T-cell (primary cell): ENCODE results near the gene TOP1. TPM values are rescaled to one million over a fixed set of nuclear protein-coding genes. Genes with fewer than 3 reads are reported as not detected.
A peak's percentile ranks its signal among the peaks of the same experiment; 100 is the strongest.

ENCODE experiments used
- ATAC-seq, 4 experiments: fragments of 200-7000 bp in 3 of 4; fragments of 150-1000 bp in 1 of 4; cut with Tn5 transposase; replicated peaks in 1 of 4; 1 replicate in 3 of 4; 2 replicates in 1 of 4; pipeline ENCODE4 v1.10.0; 2021; ENCODE audit warnings: moderate library complexity in 3 of 4, mild to moderate bottlenecking in 2 of 4, moderate number of reproducible peaks in 1 of 4
- CTCF ChIA-PET, 2 donors: fragments of 300-600 bp; sonication (Branson Sonifier 250); formaldehyde crosslinking; loops; one replicate each; lab custom pipeline; 2022; ENCODE audit warnings: antibody characterized with exemption in 2 of 2; lab: Charles Lee
- POLR2A ChIA-PET, 2 donors: fragments of 300-600 bp; sonication (Branson Sonifier 250); formaldehyde crosslinking; loops; one replicate each; lab custom pipeline; 2022; ENCODE audit warnings: antibody characterized with exemption in 2 of 2; lab: Charles Lee
- DNase-seq, 35 experiments: peaks; one replicate each; pipeline versions ENCODE4 v3.0.0 to v3.0.0-alpha.2; 2013 to 2023
- H3K27ac ChIP-seq: one replicate; pipeline ENCODE4 v1.5.1; 2013; ENCODE audit warnings: low read length
- H3K27me3 ChIP-seq, 2 experiments: replicated peaks in 1 of 2; 1 replicate in 1 of 2; 2 replicates in 1 of 2; pipeline versions ENCODE4 v1.6.1 to v1.7.0; 2013; ENCODE audit warnings: low read length in 1 of 2, mixed read lengths in 1 of 2; ENCODE audit not compliant: control insufficient read depth in 2 of 2, insufficient read depth in 2 of 2; ENCODE audit errors: extremely low read depth in 1 of 2
- H3K36me3 ChIP-seq, 2 donors: 1 replicate in 1 of 2; 2 replicates in 1 of 2; pipeline versions ENCODE4 v1.6.1 to v1.7.0; 2013; ENCODE audit warnings: low read length in 1 of 2; ENCODE audit not compliant: control insufficient read depth in 2 of 2, insufficient read depth in 1 of 2; ENCODE audit errors: extremely low read depth in 1 of 2
- H3K4me1 ChIP-seq, 2 experiments: 1 replicate in 1 of 2; 2 replicates in 1 of 2; pipeline versions ENCODE4 v1.6.1 to v1.7.0; 2013; ENCODE audit warnings: low read length in 2 of 2, mixed read lengths in 1 of 2; ENCODE audit not compliant: insufficient read depth in 2 of 2, control insufficient read depth in 1 of 2; ENCODE audit errors: extremely low read depth in 1 of 2
- H3K4me3 ChIP-seq, 2 donors: 1 replicate in 1 of 2; 2 replicates in 1 of 2; pipeline versions ENCODE4 v1.5.1 to v1.7.0; 2013; ENCODE audit warnings: mild to moderate bottlenecking in 2 of 2, low read length in 1 of 2, moderate library complexity in 1 of 2; ENCODE audit not compliant: control insufficient read depth in 1 of 2; ENCODE audit errors: extremely low read depth in 1 of 2
- H3K9me3 ChIP-seq: 2 replicates; pipeline ENCODE4 v1.7.0; 2013
- H3K27ac Mint-ChIP-seq, 2 donors: one replicate each; pipeline ENCODE4 v1.8.0; 2020 to 2021; ENCODE audit warnings: mild to moderate bottlenecking in 2 of 2, mixed read lengths in 2 of 2
- H3K27me3 Mint-ChIP-seq, 2 donors: one replicate each; pipeline ENCODE4 v1.8.0; 2021 to 2022; ENCODE audit warnings: mixed read lengths in 2 of 2
- H3K36me3 Mint-ChIP-seq: one replicate; pipeline ENCODE4 v1.8.0; 2021; ENCODE audit warnings: mixed read lengths
- H3K4me1 Mint-ChIP-seq, 3 donors: one replicate each; pipeline ENCODE4 v1.8.0; 2020 to 2022; ENCODE audit warnings: mixed read lengths in 3 of 3, mild to moderate bottlenecking in 1 of 3
- H3K4me3 Mint-ChIP-seq, 3 donors: one replicate each; pipeline ENCODE4 v1.8.0; 2020 to 2022; ENCODE audit warnings: mild to moderate bottlenecking in 3 of 3, mixed read lengths in 3 of 3, moderate library complexity in 3 of 3
- H3K9me3 Mint-ChIP-seq, 3 donors: one replicate each; pipeline ENCODE4 v1.8.0; 2020 to 2022; ENCODE audit warnings: mixed read lengths in 3 of 3
- WGBS: methylation state at CpG from one replicate; pipeline ENCODE4 v1.1.5; 2013; ENCODE audit warnings: missing lambda C conversion rate; ENCODE audit not compliant: insufficient coverage; 5-methylcytosine and 5-hydroxymethylcytosine counted together
- total RNA-seq, 35 experiments: library from RNA in 6 of 35; stranded (reverse) in 6 of 35; fragments of 120-200 nt in 1 of 35; gene quantifications; one replicate each; pipeline versions ENCODE4 v1.2.1 to v1.2.4 and lab custom pipeline; 2013 to 2026

The TOP1 gene
- total RNA-seq, 5 donors from 2014 or later (not counting 1 experiment from before 2014, with no cell fraction given), result 30.2 to 41.2 (median 38.1) TPM

- CTCF ChIA-PET, result interaction anchor here (1.0 to 3.7 kb wide), 12 partner anchors 8 to 203 kb away, joined by 3 to 57 read pairs (median 12); partner anchors contain the start of gene LPIN3 (in 1 of the 2)
- peaks cover 46 to 66% of the 10 kb centered on the region in 2 experiments for H3K4me1 ChIP-seq
- POLR2A ChIA-PET, result interaction anchor here in 1 of 2 donors (0.6 to 0.7 kb wide), 2 partner anchors 36 to 65 kb away, joined by 3 read pairs; no protein-coding TSS in a partner anchor
Measured at GRCh38 chr20:41136680-41137613, 108.3 kb downstream of the TOP1 start, which contains the start of gene PLCG1. Gene PLCG1 (plus strand): TSS chr20:41137543. CDS start chr20:41137642, 99 bp downstream.

GRCh38 chr20:41137614-41138474 is 109.2 kb downstream of the TOP1 start:
- ChIA-PET POLR2A (no interaction called here), CTCF (interaction anchor here (1.0 to 2.0 kb wide), 3 partner anchors 19 to 20 kb away, joined by 3 to 10 read pairs (median 3); no protein-coding TSS in a partner anchor)
- peak overlapping the region; percentile 86 to 90 (median 89) for H3K4me3 Mint-ChIP-seq

More at GRCh38 chr20:41136680-41137613, 108.3 kb downstream of the TOP1 start, which contains the start of gene PLCG1:
- Mint-ChIP-seq H3K9me3 (no peaks in the 10 kb centered on the region), H3K4me1 (peaks cover 63 to 66% (median 64%) of the 10 kb centered on the region in 3 donors), H3K4me3 (peak within 1 kb of the TSS; percentile 86 to 90 (median 89)), H3K27me3 (no peaks in the 10 kb centered on the region), H3K36me3 (no peaks in the 10 kb centered on the region), H3K27ac (peak within 1 kb of the TSS; percentile 95 to 97)
- H3K4me3 ChIP-seq, result peak within 1 kb of the TSS; percentile 76 to 97
- H3K9me3 ChIP-seq, result no peaks in the 10 kb centered on the region
- DNase-seq, result peak; percentile 52 to 90 (median 73)
- under 1% methylated on average over 121 of the region's 121 CpGs for WGBS
- H3K36me3 ChIP-seq, result no peaks in the 10 kb centered on the region
- no peaks in the 10 kb centered on the region for H3K27me3 ChIP-seq
- ATAC-seq, result peak; percentile 75 to 79 (median 76)
- H3K27ac ChIP-seq, result peak within 1 kb of the TSS; percentile 76

GRCh38 chr20:41138475-41139226 is 110.0 kb downstream of the TOP1 start:
- Mint-ChIP-seq H3K4me1 (peaks cover 76 to 78% (median 77%) of the 10 kb centered on the region in 3 donors), H3K9me3 (no peaks in the 10 kb centered on the region), H3K4me3 (peak overlapping the region; percentile 86 to 90 (median 89)), H3K36me3 (no peaks in the 10 kb centered on the region), H3K27ac (peak overlapping the region; percentile 95 to 97), H3K27me3 (no peaks in the 10 kb centered on the region)
- CTCF ChIA-PET, result interaction anchor here (1.0 to 2.0 kb wide), 3 partner anchors 18 to 20 kb away, joined by 3 to 10 read pairs (median 3); no protein-coding TSS in a partner anchor
- Histone ChIP-seq H3K9me3 (no peaks in the 10 kb centered on the region), H3K27ac (peak overlapping the region; percentile 76), H3K4me1 (peaks cover 61 to 79% of the 10 kb centered on the region in 2 experiments), H3K36me3 (no peaks in the 10 kb centered on the region), H3K4me3 (peak overlapping the region; percentile 76 to 97), H3K27me3 (no peaks in the 10 kb centered on the region)
- DNase-seq, result peak in 25 of 35 experiments; percentile 18 to 72 (median 40)
- POLR2A ChIA-PET, result interaction anchor here in 1 of 2 donors (0.6 kb wide), 1 partner anchor 28 kb away, joined by 8 read pairs; no protein-coding TSS in a partner anchor
- WGBS, result 0% methylated on average over 5 of the region's 12 CpGs
- peak in 3 of 4 experiments; percentile 8 to 25 (median 9) for ATAC-seq

More at GRCh38 chr20:41137614-41138474, 109.2 kb downstream of the TOP1 start:
- ATAC-seq (peak; percentile 8 to 21 (median 16)), DNase-seq (peak in 32 of 35 experiments; percentile 29 to 69 (median 50))
- Mint-ChIP-seq H3K36me3 (no peaks in the 10 kb centered on the region), H3K27me3 (no peaks in the 10 kb centered on the region), H3K27ac (peak overlapping the region; percentile 95 to 97), H3K4me1 (peaks cover 72 to 74% (median 73%) of the 10 kb centered on the region in 3 donors), H3K9me3 (no peaks in the 10 kb centered on the region)
- H3K27me3 ChIP-seq, result no peaks in the 10 kb centered on the region
- under 1% methylated on average over 58 of the region's 66 CpGs for WGBS
- H3K36me3 ChIP-seq, result no peaks in the 10 kb centered on the region
- H3K4me1 ChIP-seq, result peaks cover 55 to 74% of the 10 kb centered on the region in 2 experiments
- H3K4me3 ChIP-seq, result peak overlapping the region; percentile 76 to 97
- H3K27ac ChIP-seq, result peak overlapping the region; percentile 76
- no peaks in the 10 kb centered on the region for H3K9me3 ChIP-seq

- ATAC-seq (no peak), DNase-seq (peak in 1 of 35 experiments; percentile 26)
- H3K4me3 ChIP-seq, result peak overlapping the region; percentile 76 to 97
- POLR2A ChIA-PET, result interaction anchor here in 1 of 2 donors (0.6 kb wide), 1 partner anchor 28 kb away, joined by 8 read pairs; no protein-coding TSS in a partner anchor
- WGBS, result 0% methylated on average over 1 of the region's 5 CpGs
- H3K36me3 ChIP-seq, result peaks cover 0 to 4% of the 10 kb centered on the region in 2 donors
- peaks cover under 1% of the 10 kb centered on the region for H3K36me3 Mint-ChIP-seq
- no peaks in the 10 kb centered on the region for H3K9me3 Mint-ChIP-seq
- peaks cover 60 to 79% of the 10 kb centered on the region in 2 experiments for H3K4me1 ChIP-seq
- CTCF ChIA-PET, result interaction anchor here (1.0 to 2.0 kb wide), 3 partner anchors 18 to 19 kb away, joined by 3 to 10 read pairs (median 3); no protein-coding TSS in a partner anchor
- no peaks in the 10 kb centered on the region for H3K27me3 Mint-ChIP-seq
- H3K4me1 Mint-ChIP-seq, result peaks cover 78 to 81% (median 79%) of the 10 kb centered on the region in 3 donors
- no peaks in the 10 kb centered on the region for H3K27me3 ChIP-seq
- peak overlapping the region; percentile 86 to 90 (median 89) for H3K4me3 Mint-ChIP-seq
- peak overlapping the region; percentile 76 for H3K27ac ChIP-seq
- H3K27ac Mint-ChIP-seq, result peak overlapping the region; percentile 95 to 97
- no peaks in the 10 kb centered on the region for H3K9me3 ChIP-seq
Measured at GRCh38 chr20:41139227-41140093, 110.8 kb downstream of the TOP1 start.
